22Rv1 (cell line): ENCODE results near the gene LMAN2L.

Experiments used
- H3K27ac ChIP-seq: fragments of 450-650 bp; 2 replicates; pipeline ENCODE4 v1.5.1; 2017
- CTCF ChIP-seq: fragments of 450-650 bp; IDR thresholded peaks from 2 replicates; pipeline ENCODE4 v1.5.1; 2017; ENCODE audit warnings: mild to moderate bottlenecking
- ZFX ChIP-seq: fragments of 450-650 bp; IDR thresholded peaks from 2 replicates; pipeline ENCODE4 v1.6.1; 2017; ENCODE audit warnings: antibody characterized with exemption, borderline replicate concordance

Gene LMAN2L

GRCh38 chr2:96757477-96757860, 17.6 kb upstream of the LMAN2L start:
- TF ChIP-seq ZFX (no peak), CTCF (no peak)
- no peak overlapping the region for H3K27ac ChIP-seq

- H3K27ac ChIP-seq = no peak overlapping the region
- TF ChIP-seq ZFX = no peak
- TF ChIP-seq CTCF = no peak
These were observed 17.1 kb upstream of the LMAN2L start for GRCh38 chr2:96756788-96757476.

GRCh38 chr2:96754317-96754716, 14.5 kb upstream of the LMAN2L start:
- H3K27ac ChIP-seq = no peak overlapping the region
- TF ChIP-seq ZFX (no peak), CTCF (no peak)

GRCh38 chr2:96753661-96754282, 13.9 kb upstream of the LMAN2L start:
- no peak overlapping the region for H3K27ac ChIP-seq
- no peak for TF ChIP-seq ZFX
- no peak for TF ChIP-seq CTCF

GRCh38 chr2:96751800-96752199, 11.9 kb upstream of the LMAN2L start:
- TF ChIP-seq ZFX (no peak), CTCF (no peak)

GRCh38 chr2:96747061-96747617, 7.3 kb upstream of the LMAN2L start:
- no peak for TF ChIP-seq ZFX
- TF ChIP-seq CTCF = no peak
- H3K27ac ChIP-seq = no peak overlapping the region

More at GRCh38 chr2:96751800-96752199, 11.9 kb upstream of the LMAN2L start:
- H3K27ac ChIP-seq = no peak overlapping the region

GRCh38 chr2:96739076-96739632, 710 bp downstream of the LMAN2L start:
- TF ChIP-seq CTCF (no peak), ZFX (no peak)

More at GRCh38 chr2:96739076-96739632, 710 bp downstream of the LMAN2L start:
- H3K27ac ChIP-seq = peak overlapping the region; percentile 56
